Skeletal muscle satellite cell (primary cell): ENCODE measurements around the gene AEBP2.
A peak's percentile ranks its signal among the peaks of the same experiment; 100 is the strongest.

Experiments
- H3K27me3 ChIP-seq: 2 replicates; pipeline ENCODE4 v1.7.0; 2013; ENCODE audit warnings: low read length; ENCODE audit not compliant: control insufficient read depth, insufficient read depth
- H3K36me3 ChIP-seq: 2 replicates; pipeline ENCODE4 v1.7.0; 2013; ENCODE audit warnings: mild to moderate bottlenecking, control low read depth, low read length; ENCODE audit not compliant: insufficient read depth
- H3K4me1 ChIP-seq: 2 replicates; pipeline ENCODE4 v1.7.0; 2013; ENCODE audit warnings: low read length; ENCODE audit not compliant: control insufficient read depth, insufficient read depth
- H3K4me2 ChIP-seq: 2 replicates; pipeline ENCODE4 v1.7.0; 2013; ENCODE audit warnings: mild to moderate bottlenecking, low read length
- H3K4me3 ChIP-seq: 2 replicates; pipeline ENCODE4 v1.7.0; 2013; ENCODE audit warnings: low read length
- H3K9ac ChIP-seq: 2 replicates; pipeline ENCODE4 v1.7.0; 2013; ENCODE audit warnings: mild to moderate bottlenecking, low read depth, low read length, moderate library complexity
- H3K9me3 ChIP-seq: replicated peaks from 2 replicates; pipeline ENCODE4 v1.7.0; 2013; ENCODE audit warnings: mild to moderate bottlenecking, control low read depth, low read length

The AEBP2 gene

GRCh38 chr12:19443585-19443984 is 4.3 kb downstream of the AEBP2 start:
- Histone ChIP-seq H3K4me2 (no peak overlapping the region), H3K9ac (no peak overlapping the region), H3K4me1 (peaks cover 16% of the 10 kb centered on the region), H3K27me3 (no peaks in the 10 kb centered on the region), H3K9me3 (no peaks in the 10 kb centered on the region), H3K4me3 (no peak overlapping the region), H3K36me3 (peaks cover 5% of the 10 kb centered on the region)

GRCh38 chr12:19444097-19444496 is 4.8 kb downstream of the AEBP2 start:
- Histone ChIP-seq H3K4me2 (peak overlapping the region; percentile 55), H3K36me3 (peaks cover 5% of the 10 kb centered on the region), H3K9me3 (no peaks in the 10 kb centered on the region), H3K27me3 (no peaks in the 10 kb centered on the region), H3K4me1 (peaks cover 16% of the 10 kb centered on the region), H3K4me3 (no peak overlapping the region), H3K9ac (no peak overlapping the region)

GRCh38 chr12:19447386-19447785 is 8.1 kb downstream of the AEBP2 start:
- Histone ChIP-seq H3K4me3 (no peak overlapping the region), H3K4me1 (peaks cover 22% of the 10 kb centered on the region), H3K9me3 (no peaks in the 10 kb centered on the region), H3K27me3 (no peaks in the 10 kb centered on the region), H3K36me3 (peaks cover 5% of the 10 kb centered on the region), H3K4me2 (no peak overlapping the region), H3K9ac (no peak overlapping the region)

- Histone ChIP-seq H3K9me3 (no peaks in the 10 kb centered on the region), H3K27me3 (no peaks in the 10 kb centered on the region), H3K4me1 (peaks cover 22% of the 10 kb centered on the region), H3K4me2 (no peak overlapping the region), H3K36me3 (peaks cover 5% of the 10 kb centered on the region), H3K9ac (no peak overlapping the region), H3K4me3 (no peak overlapping the region)
Measured at GRCh38 chr12:19449814-19450213, 10.5 kb downstream of the AEBP2 start.

- no peaks in the 10 kb centered on the region for H3K27me3 ChIP-seq
- no peak overlapping the region for H3K4me3 ChIP-seq
- H3K36me3 ChIP-seq, result peaks cover 5% of the 10 kb centered on the region
- peaks cover 22% of the 10 kb centered on the region for H3K4me1 ChIP-seq
- H3K9me3 ChIP-seq, result no peaks in the 10 kb centered on the region
- H3K9ac ChIP-seq, result no peak overlapping the region
- no peak overlapping the region for H3K4me2 ChIP-seq
Measured at GRCh38 chr12:19450362-19450761, 11.1 kb downstream of the AEBP2 start.

GRCh38 chr12:19451196-19451595 is 11.9 kb downstream of the AEBP2 start:
- Histone ChIP-seq H3K27me3 (no peaks in the 10 kb centered on the region), H3K4me1 (peaks cover 22% of the 10 kb centered on the region), H3K36me3 (peaks cover 5% of the 10 kb centered on the region), H3K4me3 (no peak overlapping the region), H3K9ac (no peak overlapping the region), H3K4me2 (no peak overlapping the region), H3K9me3 (no peaks in the 10 kb centered on the region)

GRCh38 chr12:19453961-19454360 is 14.7 kb downstream of the AEBP2 start:
- Histone ChIP-seq H3K4me3 (no peak overlapping the region), H3K4me1 (peaks cover 22% of the 10 kb centered on the region)

GRCh38 chr12:19454837-19455236 is 15.5 kb downstream of the AEBP2 start:
- Histone ChIP-seq H3K4me1 (peaks cover 18% of the 10 kb centered on the region), H3K27me3 (no peaks in the 10 kb centered on the region), H3K4me3 (no peak overlapping the region), H3K9me3 (no peaks in the 10 kb centered on the region), H3K4me2 (no peak overlapping the region), H3K9ac (no peak overlapping the region), H3K36me3 (peaks cover 3% of the 10 kb centered on the region)

More at GRCh38 chr12:19453961-19454360, 14.7 kb downstream of the AEBP2 start:
- H3K4me2 ChIP-seq, result peak overlapping the region; percentile 16
- H3K36me3 ChIP-seq, result peaks cover 3% of the 10 kb centered on the region
- H3K27me3 ChIP-seq, result no peaks in the 10 kb centered on the region
- H3K9ac ChIP-seq, result no peak overlapping the region
- H3K9me3 ChIP-seq, result no peaks in the 10 kb centered on the region

- Histone ChIP-seq H3K9me3 (no peaks in the 10 kb centered on the region), H3K9ac (no peak overlapping the region), H3K27me3 (no peaks in the 10 kb centered on the region), H3K4me2 (no peak overlapping the region), H3K36me3 (peaks cover 3% of the 10 kb centered on the region), H3K4me1 (peaks cover 15% of the 10 kb centered on the region), H3K4me3 (no peak overlapping the region)
Measured at GRCh38 chr12:19456176-19456575, 16.9 kb downstream of the AEBP2 start.

GRCh38 chr12:19457561-19457960 is 18.3 kb downstream of the AEBP2 start:
- peaks cover 13% of the 10 kb centered on the region for H3K4me1 ChIP-seq
- H3K4me2 ChIP-seq, result no peak overlapping the region
- H3K9ac ChIP-seq, result no peak overlapping the region

GRCh38 chr12:19458733-19459132 is 19.4 kb downstream of the AEBP2 start:
- Histone ChIP-seq H3K4me1 (peaks cover 12% of the 10 kb centered on the region), H3K9me3 (no peaks in the 10 kb centered on the region), H3K36me3 (peaks cover 8% of the 10 kb centered on the region), H3K4me2 (no peak overlapping the region), H3K4me3 (no peak overlapping the region), H3K9ac (no peak overlapping the region), H3K27me3 (no peaks in the 10 kb centered on the region)

More at GRCh38 chr12:19457561-19457960, 18.3 kb downstream of the AEBP2 start:
- Histone ChIP-seq H3K4me3 (no peak overlapping the region), H3K9me3 (no peaks in the 10 kb centered on the region), H3K27me3 (no peaks in the 10 kb centered on the region), H3K36me3 (peaks cover 3% of the 10 kb centered on the region)

- no peak overlapping the region for H3K4me3 ChIP-seq
- peaks cover 4% of the 10 kb centered on the region for H3K4me1 ChIP-seq
- H3K27me3 ChIP-seq, result no peaks in the 10 kb centered on the region
- H3K4me2 ChIP-seq, result no peak overlapping the region
- H3K9me3 ChIP-seq, result no peaks in the 10 kb centered on the region
- H3K9ac ChIP-seq, result no peak overlapping the region
- H3K36me3 ChIP-seq, result peaks cover 10% of the 10 kb centered on the region
Measured at GRCh38 chr12:19461999-19462398, 22.7 kb downstream of the AEBP2 start.
